CD14-positive monocyte (primary cell): ENCODE data around the gene TCN2. TPM values are rescaled to one million over a fixed set of nuclear protein-coding genes. Genes with fewer than 3 reads are reported as not detected.

Source experiments
- DNase-seq, 3 donors: peaks; one replicate each; pipeline ENCODE4 v3.0.0-alpha.2; 2011 to 2022
- H2AFZ ChIP-seq: 2 replicates; pipeline ENCODE4 v1.6.0; 2012; ENCODE audit warnings: mild to moderate bottlenecking, low read depth, low read length, inconsistent platforms; ENCODE audit not compliant: insufficient read depth, poor library complexity, severe bottlenecking
- H3K27ac ChIP-seq, 2 donors: 1 replicate in 1 of 2; 2 replicates in 1 of 2; pipeline ENCODE4 v1.5.1; 2012 to 2013; ENCODE audit warnings: low read length in 2 of 2, control low read depth in 1 of 2, inconsistent platforms in 1 of 2, low read depth in 1 of 2, mild to moderate bottlenecking in 1 of 2
- H3K27me3 ChIP-seq, 2 donors: one replicate each; pipeline versions ENCODE4 v1.6.0 to v1.6.1; 2011 to 2013; ENCODE audit warnings: low read length in 2 of 2; ENCODE audit not compliant: control insufficient read depth in 2 of 2, insufficient read depth in 2 of 2
- H3K36me3 ChIP-seq, 2 donors: replicated peaks in 1 of 2; 1 replicate in 1 of 2; 2 replicates in 1 of 2; pipeline versions ENCODE4 v1.5.1 to v1.6.1; 2012 to 2013; ENCODE audit warnings: low read length in 2 of 2, control low read depth in 1 of 2, inconsistent platforms in 1 of 2, mild to moderate bottlenecking in 1 of 2; ENCODE audit not compliant: insufficient read depth in 2 of 2, control insufficient read depth in 1 of 2
- H3K4me1 ChIP-seq, 2 donors: 1 replicate in 1 of 2; 2 replicates in 1 of 2; pipeline versions ENCODE4 v1.5.1 to v1.6.1; 2012 to 2013; ENCODE audit warnings: low read length in 2 of 2, control low read depth in 1 of 2, inconsistent platforms in 1 of 2, mild to moderate bottlenecking in 1 of 2, moderate library complexity in 1 of 2; ENCODE audit not compliant: insufficient read depth in 2 of 2, control insufficient read depth in 1 of 2
- H3K4me2 ChIP-seq: replicated peaks from 2 replicates; pipeline ENCODE3; 2012; ENCODE audit warnings: low read length, moderate library complexity, mild to moderate bottlenecking; ENCODE audit not compliant: poor library complexity, severe bottlenecking; ENCODE audit errors: extremely low read depth
- H3K4me3 ChIP-seq, 3 experiments: fragments of 200-600 bp in 1 of 3; sonication (generic) in 1 of 3; replicated peaks in 1 of 3; 1 replicate in 2 of 3; 2 replicates in 1 of 3; pipeline ENCODE4 v1.5.1; 2011 to 2013; ENCODE audit warnings: low read length in 3 of 3, mild to moderate bottlenecking in 3 of 3, control low read depth in 2 of 3, low read depth in 2 of 3, inconsistent platforms in 1 of 3, moderate library complexity in 1 of 3
- H3K79me2 ChIP-seq: 2 replicates; pipeline ENCODE4 v1.6.0; 2012; ENCODE audit warnings: mild to moderate bottlenecking, control low read depth, inconsistent platforms, low read length, moderate library complexity; ENCODE audit not compliant: insufficient read depth
- H3K9ac ChIP-seq: 2 replicates; pipeline ENCODE4 v1.6.0; 2017; ENCODE audit warnings: low read length, mild to moderate bottlenecking; ENCODE audit not compliant: insufficient read depth, poor library complexity, severe bottlenecking
- H3K9me3 ChIP-seq, 2 donors: replicated peaks in 1 of 2; 1 replicate in 1 of 2; 2 replicates in 1 of 2; pipeline versions ENCODE4 v1.5.1 to v1.6.1; 2012 to 2013; ENCODE audit warnings: low read length in 2 of 2, control low read depth in 1 of 2; ENCODE audit not compliant: control insufficient read depth in 1 of 2, insufficient read depth in 1 of 2
- H4K20me1 ChIP-seq: 2 replicates; pipeline ENCODE4 v1.6.0; 2012; ENCODE audit warnings: mild to moderate bottlenecking, low read length, control low read depth, moderate library complexity; ENCODE audit not compliant: insufficient read depth
- H3K27ac Mint-ChIP-seq, 7 donors: one replicate each; pipeline ENCODE4 v1.8.0; 2020; ENCODE audit warnings: mild to moderate bottlenecking in 7 of 7, mixed read lengths in 7 of 7, moderate library complexity in 6 of 7, inconsistent platforms in 2 of 7
- H3K27me3 Mint-ChIP-seq, 3 donors: one replicate each; pipeline ENCODE4 v1.8.0; 2021 to 2022; ENCODE audit warnings: low read depth in 3 of 3, mild to moderate bottlenecking in 3 of 3, mixed read lengths in 3 of 3, moderate library complexity in 3 of 3, inconsistent platforms in 1 of 3
- H3K36me3 Mint-ChIP-seq, 2 donors: one replicate each; pipeline ENCODE4 v1.8.0; 2020; ENCODE audit warnings: mixed read lengths in 2 of 2, inconsistent platforms in 1 of 2, mild to moderate bottlenecking in 1 of 2
- H3K4me1 Mint-ChIP-seq: one replicate; pipeline ENCODE4 v1.8.0; 2020; ENCODE audit warnings: mild to moderate bottlenecking, mixed read lengths
- H3K4me3 Mint-ChIP-seq, 2 donors: one replicate each; pipeline ENCODE4 v1.8.0; 2020; ENCODE audit warnings: mild to moderate bottlenecking in 2 of 2, mixed read lengths in 2 of 2, moderate library complexity in 1 of 2
- H3K9me3 Mint-ChIP-seq, 7 donors: one replicate each; pipeline ENCODE4 v1.8.0; 2020 to 2022; ENCODE audit warnings: mixed read lengths in 7 of 7, mild to moderate bottlenecking in 6 of 7, moderate library complexity in 6 of 7, inconsistent platforms in 2 of 7
- WGBS: methylation state at CpG from one replicate; pipeline ENCODE4 v1.1.5; 2013; ENCODE audit warnings: missing lambda C conversion rate; ENCODE audit not compliant: insufficient coverage; 5-methylcytosine and 5-hydroxymethylcytosine counted together
- intact Hi-C, 2 donors: fragments of 100-400 bp; cut with micrococcal nuclease; formaldehyde crosslinking; loops; one replicate each; pipeline versions ENCODE4 v1.15.0 to v1.15.1; 2023
- polyA plus RNA-seq, 3 donors: library from polyadenylated mRNA; depleted of rRNA in 1 of 3; unstranded in 2 of 3; stranded (reverse) in 1 of 3; fragments of 300-500 nt in 2 of 3; fragments of >200 nt in 1 of 3; fragmentation: Illumina TruSeq in 2 of 3; gene quantifications; 1 replicate in 2 of 3; 2 replicates in 1 of 3; pipeline ENCODE4 v1.2.3, GENCODE V29; 2012 to 2021
- TF ChIP-seq, protein P1 (sequence below): fragments of 200-600 bp; IDR thresholded peaks from one replicate; pipeline ENCODE4 v1.8.0; 2022; ENCODE audit warnings: antibody characterized with exemption, mild to moderate bottlenecking

Gene TCN2
- polyA plus RNA-seq, 3 donors: 27.1 to 51.7 (median 45.0) TPM

DNA sequence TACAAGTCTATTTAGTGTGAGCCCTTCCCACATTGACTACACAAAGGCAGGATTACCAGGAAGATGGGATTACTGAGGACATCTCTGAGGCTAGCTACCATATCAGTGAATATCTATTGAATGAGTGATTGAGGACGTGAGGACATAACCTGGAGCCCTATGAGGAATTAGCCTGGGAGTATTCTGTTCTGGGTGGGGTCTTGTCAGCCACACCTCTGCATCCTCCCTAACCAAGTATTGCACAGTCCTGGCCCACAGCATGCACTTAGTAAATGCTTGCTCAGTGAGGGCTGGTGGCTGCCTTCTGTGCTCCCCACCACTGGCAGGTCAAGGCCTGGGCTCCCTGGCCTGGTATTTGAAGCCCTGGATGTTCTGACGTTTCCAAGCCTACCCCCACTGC is 45.9 kb downstream of the TCN2 start:
- Mint-ChIP-seq H3K36me3 (peaks cover 6 to 23% of the 10 kb centered on the region in 2 donors), H3K27ac (no peak overlapping the region), H3K4me3 (no peak overlapping the region), H3K4me1 (peaks cover 25% of the 10 kb centered on the region), H3K27me3 (no peaks in the 10 kb centered on the region), H3K9me3 (no peaks in the 10 kb centered on the region)
- H3K4me2 ChIP-seq: no peak overlapping the region
- no peak overlapping the region for H3K27ac ChIP-seq
- no peaks in the 10 kb centered on the region for H3K79me2 ChIP-seq
- peaks cover 3 to 15% of the 10 kb centered on the region in 2 donors for H3K36me3 ChIP-seq
- WGBS: 88% methylated on average over 1 of the region's 2 CpGs
- no peaks in the 10 kb centered on the region for H3K27me3 ChIP-seq
- TF ChIP-seq, protein P1, sequence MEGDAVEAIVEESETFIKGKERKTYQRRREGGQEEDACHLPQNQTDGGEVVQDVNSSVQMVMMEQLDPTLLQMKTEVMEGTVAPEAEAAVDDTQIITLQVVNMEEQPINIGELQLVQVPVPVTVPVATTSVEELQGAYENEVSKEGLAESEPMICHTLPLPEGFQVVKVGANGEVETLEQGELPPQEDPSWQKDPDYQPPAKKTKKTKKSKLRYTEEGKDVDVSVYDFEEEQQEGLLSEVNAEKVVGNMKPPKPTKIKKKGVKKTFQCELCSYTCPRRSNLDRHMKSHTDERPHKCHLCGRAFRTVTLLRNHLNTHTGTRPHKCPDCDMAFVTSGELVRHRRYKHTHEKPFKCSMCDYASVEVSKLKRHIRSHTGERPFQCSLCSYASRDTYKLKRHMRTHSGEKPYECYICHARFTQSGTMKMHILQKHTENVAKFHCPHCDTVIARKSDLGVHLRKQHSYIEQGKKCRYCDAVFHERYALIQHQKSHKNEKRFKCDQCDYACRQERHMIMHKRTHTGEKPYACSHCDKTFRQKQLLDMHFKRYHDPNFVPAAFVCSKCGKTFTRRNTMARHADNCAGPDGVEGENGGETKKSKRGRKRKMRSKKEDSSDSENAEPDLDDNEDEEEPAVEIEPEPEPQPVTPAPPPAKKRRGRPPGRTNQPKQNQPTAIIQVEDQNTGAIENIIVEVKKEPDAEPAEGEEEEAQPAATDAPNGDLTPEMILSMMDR: no peak
- H2AFZ ChIP-seq: no peak overlapping the region
- intact Hi-C loops: no loop called here
- H3K9ac ChIP-seq: no peak overlapping the region
- peaks cover 14 to 21% of the 10 kb centered on the region in 2 donors for H3K4me1 ChIP-seq
- no peak overlapping the region for H3K4me3 ChIP-seq
- no peaks in the 10 kb centered on the region for H3K9me3 ChIP-seq
- no peak for DNase-seq
- peaks cover 5% of the 10 kb centered on the region for H4K20me1 ChIP-seq

DNA sequence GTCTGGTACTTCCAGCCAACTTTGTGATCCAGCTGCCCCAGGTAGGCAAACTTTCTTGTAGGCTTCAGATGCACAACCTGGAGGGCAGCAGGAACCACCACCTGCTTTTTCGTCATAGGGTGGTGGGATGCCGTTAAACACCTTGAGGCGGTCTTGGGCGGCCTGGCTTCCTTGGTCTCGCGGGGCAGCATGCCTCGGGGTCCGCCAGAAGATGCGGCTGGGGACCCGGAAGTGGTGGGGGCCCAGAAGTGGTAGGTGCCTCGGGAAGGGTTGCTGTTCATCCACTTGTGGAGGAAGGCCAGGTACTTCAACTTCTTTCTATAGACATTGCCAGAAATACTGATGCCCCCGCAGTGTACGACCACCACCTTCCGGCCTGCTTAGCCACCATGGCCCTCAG is 47.4 kb downstream of the TCN2 start:
- Histone ChIP-seq H3K9ac (no peak overlapping the region), H3K4me2 (no peak overlapping the region), H3K9me3 (no peaks in the 10 kb centered on the region), H3K79me2 (no peaks in the 10 kb centered on the region), H3K4me1 (peaks cover 10 to 14% of the 10 kb centered on the region in 2 donors), H4K20me1 (peaks cover 5% of the 10 kb centered on the region), H3K36me3 (peaks cover 3 to 15% of the 10 kb centered on the region in 2 donors), H3K27me3 (no peaks in the 10 kb centered on the region), H3K4me3 (no peak overlapping the region), H2AFZ (no peak overlapping the region), H3K27ac (no peak overlapping the region)
- peaks cover 0 to 4% (median 3%) of the 10 kb centered on the region in 7 donors for H3K9me3 Mint-ChIP-seq
- peaks cover 9 to 36% of the 10 kb centered on the region in 2 donors for H3K36me3 Mint-ChIP-seq
- peak overlapping the region in 1 of 7 donors; percentile 77 for H3K27ac Mint-ChIP-seq
- H3K4me3 Mint-ChIP-seq: no peak overlapping the region
- peaks cover 16% of the 10 kb centered on the region for H3K4me1 Mint-ChIP-seq
- no peaks in the 10 kb centered on the region for H3K27me3 Mint-ChIP-seq
- no peak for DNase-seq
- 96% methylated on average over 12 of the region's 14 CpGs for WGBS
- intact Hi-C loops: no loop called here
- TF ChIP-seq, protein P1: no peak
